HepG2 (cell line): ENCODE results near the gene TCF25. TPM values are rescaled to one million over a fixed set of nuclear protein-coding genes. Genes with fewer than 3 reads are reported as not detected.

Source experiments
- BORCS8-MEF2B ChIP-seq: sonication (generic); formaldehyde crosslinking; IDR thresholded peaks from 2 replicates; pipeline ENCODE4 v1.8.0; 2022; ENCODE audit warnings: mild to moderate bottlenecking, missing genetic modification reagents
- HOXD1 ChIP-seq: sonication (generic); formaldehyde crosslinking; IDR thresholded peaks from 2 replicates; pipeline ENCODE4 v1.5.0; 2020; ENCODE audit warnings: missing genetic modification reagents
- IKZF4 ChIP-seq: sonication (generic); formaldehyde crosslinking; IDR thresholded peaks from 2 replicates; pipeline ENCODE4 v1.5.1; 2020; ENCODE audit warnings: borderline replicate concordance, mild to moderate bottlenecking, low read depth, missing genetic modification reagents; ENCODE audit errors: not compliant biosample characterization
- ISL2 ChIP-seq: sonication (generic); formaldehyde crosslinking; IDR thresholded peaks from 2 replicates; pipeline ENCODE4 v1.5.0; 2020; ENCODE audit warnings: missing genetic modification reagents
- KDM3A ChIP-seq: IDR thresholded peaks from 2 replicates; pipeline ENCODE4 v1.6.1; 2018; ENCODE audit warnings: low read depth, missing compliant biosample characterization
- KMT2B ChIP-seq: IDR thresholded peaks from 2 replicates; pipeline ENCODE4 v1.6.1; 2016; ENCODE audit warnings: missing genetic modification reagents, missing compliant biosample characterization
- NFE2 ChIP-seq: sonication (generic); formaldehyde crosslinking; IDR thresholded peaks from 2 replicates; pipeline ENCODE4 v1.4.0; 2020; ENCODE audit warnings: missing genetic modification reagents
- NFYC ChIP-seq: IDR thresholded peaks from 2 replicates; pipeline ENCODE4 v1.6.1; 2016; ENCODE audit warnings: missing genetic modification reagents, missing compliant biosample characterization
- NKX3-1 ChIP-seq: sonication (generic); formaldehyde crosslinking; IDR thresholded peaks from 2 replicates; pipeline ENCODE4 v1.5.0; 2020; ENCODE audit warnings: missing genetic modification reagents
- NR2C2 ChIP-seq: sonication (generic); formaldehyde crosslinking; IDR thresholded peaks from 2 replicates; pipeline ENCODE4 v1.4.0; 2020; ENCODE audit warnings: missing genetic modification reagents, mild to moderate bottlenecking, moderate library complexity, borderline replicate concordance
- ONECUT2 ChIP-seq: sonication (generic); formaldehyde crosslinking; IDR thresholded peaks from 2 replicates; pipeline ENCODE4 v1.4.0; 2020; ENCODE audit warnings: missing genetic modification reagents
- PHB2 ChIP-seq: fragments of 450-650 bp; IDR thresholded peaks from 2 replicates; pipeline ENCODE4 v1.6.1; 2018; ENCODE audit not compliant: partially characterized antibody
- PITX1 ChIP-seq: sonication (generic); formaldehyde crosslinking; IDR thresholded peaks from 2 replicates; pipeline ENCODE4 v1.5.1; 2020; ENCODE audit warnings: mild to moderate bottlenecking, missing genetic modification reagents
- PTBP1 ChIP-seq: fragments of 200-400 bp; formaldehyde crosslinking; IDR thresholded peaks from 2 replicates; pipeline ENCODE4 v1.6.1; 2018; ENCODE audit warnings: low read length, low read depth; ENCODE audit not compliant: poor library complexity, severe bottlenecking
- RBM39 ChIP-seq: fragments of 200-400 bp; formaldehyde crosslinking; IDR thresholded peaks from one replicate; pipeline ENCODE4 v1.6.1; 2018; ENCODE audit warnings: antibody characterized with exemption, mild to moderate bottlenecking, low read depth, low read length; ENCODE audit not compliant: poor library complexity, severe bottlenecking
- RCOR2 ChIP-seq: IDR thresholded peaks from 2 replicates; pipeline ENCODE4 v1.6.1; 2016; ENCODE audit warnings: missing biosample characterization, missing genetic modification reagents
- SMARCE1 ChIP-seq: fragments of 450-650 bp; IDR thresholded peaks from 2 replicates; pipeline ENCODE4 v1.6.1; 2017; ENCODE audit warnings: borderline replicate concordance
- ZMYM4 ChIP-seq: sonication (generic); formaldehyde crosslinking; IDR thresholded peaks from 2 replicates; pipeline ENCODE4 v1.8.1; 2023; ENCODE audit warnings: mild to moderate bottlenecking, missing genetic modification reagents
- ZNF12 ChIP-seq: sonication (generic); formaldehyde crosslinking; IDR thresholded peaks from 2 replicates; pipeline ENCODE4 v1.5.0; 2020; ENCODE audit warnings: missing genetic modification reagents
- ZNF251 ChIP-seq: sonication (generic); formaldehyde crosslinking; IDR thresholded peaks from 2 replicates; pipeline ENCODE4 v1.9.0; 2021; ENCODE audit warnings: mild to moderate bottlenecking, missing genetic modification reagents
- ZNF282 ChIP-seq: fragments of 450-650 bp; IDR thresholded peaks from 2 replicates; pipeline ENCODE4 v1.6.1; 2018; ENCODE audit not compliant: partially characterized antibody
- ZNF652 ChIP-seq: IDR thresholded peaks from 2 replicates; pipeline ENCODE4 v1.6.1; 2016; ENCODE audit warnings: low read depth, borderline replicate concordance
- ZNF720 ChIP-seq: sonication (generic); formaldehyde crosslinking; IDR thresholded peaks from 2 replicates; pipeline ENCODE4 v1.4.0; 2020; ENCODE audit warnings: missing genetic modification reagents
- ZNF879 ChIP-seq: sonication (generic); formaldehyde crosslinking; IDR thresholded peaks from 2 replicates; pipeline ENCODE4 v1.8.1; 2023; ENCODE audit warnings: missing genetic modification reagents
- ZSCAN30 ChIP-seq: sonication (generic); formaldehyde crosslinking; IDR thresholded peaks from 2 replicates; pipeline ENCODE4 v1.5.0; 2020; ENCODE audit warnings: mild to moderate bottlenecking, missing genetic modification reagents
- polyA plus RNA-seq, 8 experiments: library from polyadenylated mRNA; depleted of rRNA in 3 of 8; stranded (reverse) in 7 of 8; unstranded in 1 of 8; fragments of >200 nt; fragmentation: Illumina TruSeq in 4 of 8; extraction: Trizol in 4 of 8; gene quantifications; 2 replicates each; pipeline versions ENCODE4 v1.2.1 to v1.2.3, GENCODE V29; 2011 to 2016; ENCODE audit warnings: low read depth in 4 of 8, missing spikeins in 1 of 8, mixed read lengths in 1 of 8; ENCODE audit not compliant: insufficient read depth in 1 of 8
- total RNA-seq, 5 experiments: library from RNA; depleted of rRNA; stranded (reverse); fragments of >200 nt; fragmentation: Illumina TruSeq; extraction: Trizol; gene quantifications; 2 replicates each; pipeline ENCODE4 v1.2.3, GENCODE V29; 2016; ENCODE audit warnings: low read depth in 1 of 5
- TF ChIP-seq, protein P1 (sequence below): IDR thresholded peaks from 2 replicates; pipeline ENCODE4 v1.6.1; 2018; ENCODE audit warnings: missing genetic modification reagents
- TF ChIP-seq, protein P2 (sequence below): sonication (generic); formaldehyde crosslinking; IDR thresholded peaks from 2 replicates; pipeline ENCODE4 v1.4.0; 2020; ENCODE audit warnings: mild to moderate bottlenecking, low read depth, missing genetic modification reagents
- TF ChIP-seq, protein P3 (sequence below): sonication (generic); formaldehyde crosslinking; IDR thresholded peaks from 2 replicates; pipeline ENCODE4; 2020; ENCODE audit warnings: missing genetic modification reagents, mild to moderate bottlenecking, borderline replicate concordance

The TCF25 gene
- total and polyA plus RNA-seq, 2 of the 13 experiments (the other 11 are each of a cell fraction or from before 2014, with no cell fraction given), result 138 to 206 TPM

DNA sequence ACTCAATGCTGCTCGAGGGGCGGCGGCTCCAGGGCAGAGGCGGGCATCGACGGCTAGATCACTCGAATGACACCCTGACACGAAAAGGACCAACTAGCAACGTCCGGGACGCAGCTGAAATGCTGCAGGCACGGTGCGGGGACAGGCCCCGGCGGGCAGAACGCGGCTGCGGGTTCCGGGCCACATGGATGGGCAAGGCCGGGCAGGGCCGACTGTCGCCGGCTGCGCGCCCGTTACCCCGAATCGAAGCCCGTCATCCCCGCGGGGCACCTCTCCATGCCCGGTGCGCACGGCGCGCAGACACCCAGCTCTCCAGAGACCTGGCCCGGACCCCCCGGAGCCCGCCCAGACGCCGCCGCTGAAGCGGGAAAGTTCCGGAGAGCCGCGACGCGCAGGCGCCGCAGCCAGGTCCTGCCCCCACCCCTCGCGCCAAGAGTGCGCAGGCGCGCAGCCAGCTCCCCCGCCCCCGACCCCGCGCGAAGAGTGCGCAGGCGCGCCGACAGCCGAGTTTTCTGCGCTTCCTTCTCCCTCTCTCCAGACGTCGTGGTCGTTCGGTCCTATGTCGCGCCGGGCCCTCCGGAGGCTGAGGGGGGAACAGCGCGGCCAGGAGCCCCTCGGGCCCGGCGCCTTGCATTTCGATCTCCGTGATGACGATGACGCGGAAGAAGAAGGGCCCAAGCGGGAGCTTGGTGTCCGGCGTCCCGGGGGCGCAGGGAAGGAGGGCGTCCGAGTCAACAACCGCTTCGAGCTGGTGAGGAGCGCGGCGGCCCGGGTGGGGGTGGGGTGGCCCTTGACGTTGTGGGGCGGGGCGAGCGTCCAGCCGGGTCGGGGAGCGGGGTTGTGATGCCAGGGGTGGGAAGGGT lies at the start of gene TCF25 (continued):
- TF ChIP-seq ZMYM4 (CRISPR knock-in tag), result no peak; the same call in 1 of the 2 replicates
- TF ChIP-seq RBM39, result peak; percentile 66
- TF ChIP-seq ISL2 (CRISPR knock-in tag), result no peak; the same call in none of the 2 replicates
- no peak; the same call in 1 of the 2 replicates for TF ChIP-seq ZNF251 (CRISPR knock-in tag)
- no peak; the same call in 1 of the 2 replicates for TF ChIP-seq KDM3A (CRISPR knock-in tag)
- TF ChIP-seq ZNF720 (CRISPR knock-in tag), result no peak
- peak; percentile 96 for TF ChIP-seq NKX3-1 (CRISPR knock-in tag)
- peak; percentile 26 for TF ChIP-seq PITX1 (CRISPR knock-in tag)
- TF ChIP-seq NR2C2 (CRISPR knock-in tag), result no peak
- peak; percentile 94; the same call in 1 of the 2 replicates for TF ChIP-seq ZSCAN30 (CRISPR knock-in tag)
- no peak for TF ChIP-seq SMARCE1
- TF ChIP-seq ZNF879 (CRISPR knock-in tag), result peak; percentile 92
- TF ChIP-seq ZNF282, result no peak
- no peak for TF ChIP-seq RCOR2
- TF ChIP-seq IKZF4 (CRISPR knock-in tag), result no peak
- TF ChIP-seq BORCS8-MEF2B (CRISPR knock-in tag), result peak; percentile 94; the same call in 1 of the 2 replicates
- peak; percentile 85 for TF ChIP-seq HOXD1 (CRISPR knock-in tag)
- TF ChIP-seq ZNF12, result peak; percentile 51; the same call in 1 of the 2 replicates
- TF ChIP-seq NFE2 (CRISPR knock-in tag), result no peak; the same call in 1 of the 2 replicates
- TF ChIP-seq, protein P1, sequence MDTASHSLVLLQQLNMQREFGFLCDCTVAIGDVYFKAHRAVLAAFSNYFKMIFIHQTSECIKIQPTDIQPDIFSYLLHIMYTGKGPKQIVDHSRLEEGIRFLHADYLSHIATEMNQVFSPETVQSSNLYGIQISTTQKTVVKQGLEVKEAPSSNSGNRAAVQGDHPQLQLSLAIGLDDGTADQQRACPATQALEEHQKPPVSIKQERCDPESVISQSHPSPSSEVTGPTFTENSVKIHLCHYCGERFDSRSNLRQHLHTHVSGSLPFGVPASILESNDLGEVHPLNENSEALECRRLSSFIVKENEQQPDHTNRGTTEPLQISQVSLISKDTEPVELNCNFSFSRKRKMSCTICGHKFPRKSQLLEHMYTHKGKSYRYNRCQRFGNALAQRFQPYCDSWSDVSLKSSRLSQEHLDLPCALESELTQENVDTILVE (CRISPR knock-in tag), result no peak; the same call in 1 of the 2 replicates
- TF ChIP-seq PTBP1, result peak; percentile 79
- no peak for TF ChIP-seq PHB2
- TF ChIP-seq NFYC (CRISPR knock-in tag), result no peak
- peak; percentile 79 for TF ChIP-seq KMT2B (CRISPR knock-in tag)
- TF ChIP-seq, protein P2, sequence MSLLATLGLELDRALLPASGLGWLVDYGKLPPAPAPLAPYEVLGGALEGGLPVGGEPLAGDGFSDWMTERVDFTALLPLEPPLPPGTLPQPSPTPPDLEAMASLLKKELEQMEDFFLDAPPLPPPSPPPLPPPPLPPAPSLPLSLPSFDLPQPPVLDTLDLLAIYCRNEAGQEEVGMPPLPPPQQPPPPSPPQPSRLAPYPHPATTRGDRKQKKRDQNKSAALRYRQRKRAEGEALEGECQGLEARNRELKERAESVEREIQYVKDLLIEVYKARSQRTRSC, result peak; percentile 95
- no peak for TF ChIP-seq ZNF652
- TF ChIP-seq, protein P3, sequence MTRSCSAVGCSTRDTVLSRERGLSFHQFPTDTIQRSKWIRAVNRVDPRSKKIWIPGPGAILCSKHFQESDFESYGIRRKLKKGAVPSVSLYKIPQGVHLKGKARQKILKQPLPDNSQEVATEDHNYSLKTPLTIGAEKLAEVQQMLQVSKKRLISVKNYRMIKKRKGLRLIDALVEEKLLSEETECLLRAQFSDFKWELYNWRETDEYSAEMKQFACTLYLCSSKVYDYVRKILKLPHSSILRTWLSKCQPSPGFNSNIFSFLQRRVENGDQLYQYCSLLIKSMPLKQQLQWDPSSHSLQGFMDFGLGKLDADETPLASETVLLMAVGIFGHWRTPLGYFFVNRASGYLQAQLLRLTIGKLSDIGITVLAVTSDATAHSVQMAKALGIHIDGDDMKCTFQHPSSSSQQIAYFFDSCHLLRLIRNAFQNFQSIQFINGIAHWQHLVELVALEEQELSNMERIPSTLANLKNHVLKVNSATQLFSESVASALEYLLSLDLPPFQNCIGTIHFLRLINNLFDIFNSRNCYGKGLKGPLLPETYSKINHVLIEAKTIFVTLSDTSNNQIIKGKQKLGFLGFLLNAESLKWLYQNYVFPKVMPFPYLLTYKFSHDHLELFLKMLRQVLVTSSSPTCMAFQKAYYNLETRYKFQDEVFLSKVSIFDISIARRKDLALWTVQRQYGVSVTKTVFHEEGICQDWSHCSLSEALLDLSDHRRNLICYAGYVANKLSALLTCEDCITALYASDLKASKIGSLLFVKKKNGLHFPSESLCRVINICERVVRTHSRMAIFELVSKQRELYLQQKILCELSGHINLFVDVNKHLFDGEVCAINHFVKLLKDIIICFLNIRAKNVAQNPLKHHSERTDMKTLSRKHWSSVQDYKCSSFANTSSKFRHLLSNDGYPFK (CRISPR knock-in tag), result peak; percentile 75
- peak; percentile 39; the same call in 1 of the 2 replicates for TF ChIP-seq ONECUT2 (CRISPR knock-in tag)
